KOPT-K1 (cell line): ENCODE measurements around the gene CYFIP2.
A peak's percentile ranks its signal among the peaks of the same experiment; 100 is the strongest.

ENCODE experiments used
- H3K27ac ChIP-seq: fragments of 200-600 bp; sonication (generic); 2 replicates; pipeline ENCODE4 v1.5.1; 2016; ENCODE audit warnings: antibody characterized with exemption, mild to moderate bottlenecking, low read depth, low read length; ENCODE audit not compliant: poor library complexity, severe bottlenecking
- H3K36me3 ChIP-seq: fragments of 200-600 bp; sonication (generic); 2 replicates; pipeline ENCODE4 v1.5.1; 2017; ENCODE audit warnings: antibody characterized with exemption, mild to moderate bottlenecking, low read length, moderate library complexity; ENCODE audit not compliant: insufficient read depth
- H3K9me3 ChIP-seq: fragments of 200-600 bp; sonication (generic); 2 replicates; pipeline ENCODE4 v1.5.1; 2017; ENCODE audit warnings: antibody characterized with exemption, low read length, mild to moderate bottlenecking; ENCODE audit not compliant: insufficient read depth, poor library complexity, severe bottlenecking

The CYFIP2 gene

GRCh38 chr5:157270771-157271170 lies 4.8 kb downstream of the CYFIP2 start:
- peak overlapping the region; percentile 98 for H3K27ac ChIP-seq
- H3K9me3 ChIP-seq: no peaks in the 10 kb centered on the region
- H3K36me3 ChIP-seq: peaks cover 35% of the 10 kb centered on the region

- Histone ChIP-seq H3K9me3 (no peaks in the 10 kb centered on the region), H3K36me3 (peaks cover 40% of the 10 kb centered on the region), H3K27ac (peak overlapping the region; percentile 98)
Measured at GRCh38 chr5:157271740-157272271, 5.9 kb downstream of the CYFIP2 start.

DNA sequence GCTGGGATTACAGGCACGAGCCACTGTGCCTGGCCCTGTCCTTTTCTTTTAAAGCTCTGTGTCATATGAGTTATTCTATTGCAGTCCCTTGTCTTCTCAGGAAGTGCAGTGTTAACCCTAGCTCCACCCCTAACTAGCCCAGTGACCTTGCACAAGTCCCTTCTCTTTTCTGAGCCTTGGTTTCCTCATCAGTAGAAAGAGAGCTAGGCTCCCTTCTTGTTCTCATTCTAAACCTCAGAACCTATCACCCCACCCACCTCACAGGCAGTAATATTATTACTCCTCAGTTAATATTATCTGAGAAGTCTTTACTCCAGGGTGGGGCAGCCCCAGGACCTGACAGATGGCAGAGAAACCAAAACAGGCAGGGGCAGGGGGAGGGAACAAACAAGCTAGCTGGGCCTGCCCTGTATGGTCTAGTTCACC lies 7.2 kb downstream of the CYFIP2 start:
- Histone ChIP-seq H3K9me3 (no peaks in the 10 kb centered on the region), H3K36me3 (peaks cover 42% of the 10 kb centered on the region), H3K27ac (peak overlapping the region; percentile 98)

- peaks cover 41% of the 10 kb centered on the region for H3K36me3 ChIP-seq
- no peak overlapping the region for H3K27ac ChIP-seq
- no peaks in the 10 kb centered on the region for H3K9me3 ChIP-seq
Measured at GRCh38 chr5:157275403-157275802, 9.5 kb downstream of the CYFIP2 start.

DNA sequence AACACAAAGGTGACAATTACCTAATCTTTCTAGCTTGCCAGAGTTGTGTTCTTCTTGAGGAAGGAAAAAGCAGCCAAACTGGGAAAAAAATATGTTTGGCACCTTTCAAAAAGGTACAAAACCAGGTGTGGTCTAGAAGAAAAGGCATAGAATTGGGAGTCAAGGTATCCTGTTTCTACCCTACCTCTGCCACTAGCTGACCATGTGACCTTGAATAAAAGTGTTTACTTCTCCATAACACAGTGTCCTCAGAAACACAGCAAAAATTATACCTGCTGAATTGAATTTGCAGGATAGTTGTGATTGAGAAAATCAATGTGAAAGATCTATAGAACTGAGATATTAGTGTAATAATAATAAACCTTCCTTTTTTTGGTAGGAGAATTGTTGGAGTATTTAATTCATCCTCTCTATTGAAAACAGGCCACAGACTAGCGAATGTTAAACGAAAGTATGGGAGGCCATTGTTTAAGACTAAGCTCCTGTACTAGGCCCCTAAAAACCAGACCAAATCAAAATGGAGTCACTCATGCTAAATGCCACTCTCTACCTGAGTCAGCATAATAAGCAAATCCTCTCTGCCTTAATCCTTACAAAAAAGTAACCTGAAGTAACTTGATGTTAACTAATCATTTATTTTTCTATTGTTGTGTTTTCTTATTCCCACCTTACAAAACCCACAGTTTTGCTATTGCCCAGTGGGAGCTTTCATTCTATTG lies 12.6 kb downstream of the CYFIP2 start:
- Histone ChIP-seq H3K36me3 (peaks cover 41% of the 10 kb centered on the region), H3K27ac (no peak overlapping the region), H3K9me3 (peaks cover 13% of the 10 kb centered on the region)

- Histone ChIP-seq H3K9me3 (peaks cover 13% of the 10 kb centered on the region), H3K27ac (no peak overlapping the region), H3K36me3 (peaks cover 39% of the 10 kb centered on the region)
Measured at GRCh38 chr5:157279605-157280239, 13.8 kb downstream of the CYFIP2 start.

- Histone ChIP-seq H3K36me3 (peaks cover 51% of the 10 kb centered on the region), H3K27ac (no peak overlapping the region)
Measured at GRCh38 chr5:157280927-157281326, 15.0 kb downstream of the CYFIP2 start.

DNA sequence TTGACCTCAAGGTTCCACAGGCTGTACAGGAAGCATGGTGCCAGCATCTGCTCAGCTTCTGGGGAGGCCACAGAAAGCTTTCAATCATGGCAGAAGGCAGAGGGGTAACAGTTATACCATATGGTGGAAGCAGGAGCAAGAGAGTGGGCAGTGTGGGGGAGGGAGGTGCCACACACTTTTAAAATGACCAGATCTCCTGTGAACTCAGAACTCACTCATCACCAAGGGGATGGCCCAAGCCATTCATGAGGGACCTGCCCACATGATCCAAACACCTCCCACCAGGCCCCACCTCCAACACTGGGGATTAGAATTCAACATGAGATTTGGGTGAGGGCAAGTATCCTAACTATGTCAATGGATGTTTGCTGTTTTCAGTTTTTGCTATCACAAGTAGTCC lies 16.2 kb downstream of the CYFIP2 start:
- Histone ChIP-seq H3K36me3 (peaks cover 50% of the 10 kb centered on the region), H3K27ac (peak overlapping the region; percentile 33), H3K9me3 (peaks cover 13% of the 10 kb centered on the region)

More at GRCh38 chr5:157280927-157281326, 15.0 kb downstream of the CYFIP2 start:
- H3K9me3 ChIP-seq: peaks cover 13% of the 10 kb centered on the region

DNA sequence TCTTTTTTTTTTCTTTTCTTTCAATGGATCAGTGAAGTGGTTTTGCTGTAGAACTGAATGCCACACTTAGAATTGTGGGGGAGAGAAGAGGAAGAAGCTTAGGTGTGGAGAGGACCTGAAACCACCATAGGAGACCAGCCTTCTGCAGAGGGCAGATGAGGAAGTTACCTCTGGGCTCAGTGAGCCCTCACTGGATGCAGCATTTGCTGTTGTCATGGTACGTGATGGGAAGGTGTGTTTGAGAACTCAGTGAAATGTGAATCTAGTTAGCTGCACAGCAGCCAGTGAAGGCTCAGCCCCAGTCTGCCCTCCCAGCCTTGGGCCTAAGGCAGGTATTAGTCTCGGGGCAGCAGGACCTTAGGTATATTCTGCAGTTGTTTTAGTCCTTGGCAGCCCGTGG lies 17.5 kb downstream of the CYFIP2 start:
- H3K36me3 ChIP-seq: peaks cover 53% of the 10 kb centered on the region
- peaks cover 13% of the 10 kb centered on the region for H3K9me3 ChIP-seq
- peak overlapping the region; percentile 33 for H3K27ac ChIP-seq

- H3K27ac ChIP-seq: no peak overlapping the region
- H3K9me3 ChIP-seq: peaks cover 13% of the 10 kb centered on the region
- peaks cover 59% of the 10 kb centered on the region for H3K36me3 ChIP-seq
Measured at GRCh38 chr5:157284458-157285212, 18.7 kb downstream of the CYFIP2 start.

GRCh38 chr5:157285310-157286035 lies 19.6 kb downstream of the CYFIP2 start:
- Histone ChIP-seq H3K36me3 (peaks cover 64% of the 10 kb centered on the region), H3K9me3 (peaks cover 13% of the 10 kb centered on the region)

GRCh38 chr5:157286761-157287211 lies 20.9 kb downstream of the CYFIP2 start:
- peaks cover 70% of the 10 kb centered on the region for H3K36me3 ChIP-seq
- no peak overlapping the region for H3K27ac ChIP-seq
- peaks cover 4% of the 10 kb centered on the region for H3K9me3 ChIP-seq

More at GRCh38 chr5:157285310-157286035, 19.6 kb downstream of the CYFIP2 start:
- no peak overlapping the region for H3K27ac ChIP-seq

GRCh38 chr5:157288405-157289163 lies 22.7 kb downstream of the CYFIP2 start:
- no peaks in the 10 kb centered on the region for H3K9me3 ChIP-seq
- no peak overlapping the region for H3K27ac ChIP-seq
- peaks cover 88% of the 10 kb centered on the region for H3K36me3 ChIP-seq
